HEK293 (cell line): ENCODE results near the gene BRD2.

ENCODE experiments used
- GFI1B ChIP-seq: fragments of 450-650 bp; formaldehyde crosslinking; IDR thresholded peaks from 2 replicates; pipeline ENCODE4 v1.5.1; 2016; ENCODE audit warnings: missing biosample characterization, missing genetic modification characterization
- ZNF274 ChIP-seq, 2 experiments: fragments of 200-500 bp in 1 of 2; fragments of 450-650 bp in 1 of 2; sonication (Bioruptor generic) in 1 of 2; formaldehyde crosslinking in 1 of 2; IDR thresholded peaks; 2 replicates each; pipeline versions ENCODE4 v1.5.1 to v1.6.1; 2014 to 2016; ENCODE audit warnings: borderline replicate concordance in 1 of 2, inconsistent platforms in 1 of 2, low read length in 1 of 2, missing biosample characterization in 1 of 2, missing genetic modification characterization in 1 of 2
- ZNF311 ChIP-seq: fragments of 450-650 bp; formaldehyde crosslinking; IDR thresholded peaks from 2 replicates; pipeline ENCODE4 v1.5.1; 2017; ENCODE audit warnings: missing biosample characterization, missing genetic modification characterization, borderline replicate concordance
- ZNF335 ChIP-seq: fragments of 450-650 bp; formaldehyde crosslinking; conservative IDR thresholded peaks from 2 replicates; pipeline ENCODE4 v1.5.1; 2016; ENCODE audit warnings: missing biosample characterization, missing genetic modification characterization
- ZNF549 ChIP-seq: fragments of 450-650 bp; IDR thresholded peaks from 2 replicates; pipeline ENCODE4 v1.5.1; 2018; ENCODE audit warnings: missing biosample characterization, missing genetic modification characterization, mild to moderate bottlenecking, inconsistent platforms, moderate library complexity
- ZNF571 ChIP-seq: fragments of 450-650 bp; formaldehyde crosslinking; IDR thresholded peaks from 2 replicates; pipeline ENCODE4 v1.5.0; 2017; ENCODE audit warnings: missing biosample characterization, missing genetic modification characterization
- ZNF596 ChIP-seq: fragments of 450-650 bp; IDR thresholded peaks from 2 replicates; pipeline ENCODE4 v1.5.0; 2018; ENCODE audit warnings: missing biosample characterization, mild to moderate bottlenecking, missing genetic modification characterization, moderate library complexity
- ZNF624 ChIP-seq: fragments of 450-650 bp; formaldehyde crosslinking; IDR thresholded peaks from 2 replicates; pipeline ENCODE4 v1.5.1; 2017; ENCODE audit warnings: missing biosample characterization, missing genetic modification characterization
- TF ChIP-seq, protein P1 (sequence below): fragments of 450-650 bp; formaldehyde crosslinking; IDR thresholded peaks from 2 replicates; pipeline ENCODE4 v1.5.1; 2016; ENCODE audit warnings: missing biosample characterization, missing genetic modification characterization
- TF ChIP-seq, protein P2 (sequence below): fragments of 450-650 bp; formaldehyde crosslinking; IDR thresholded peaks from 2 replicates; pipeline ENCODE4 v1.5.1; 2016; ENCODE audit warnings: missing biosample characterization, missing genetic modification characterization
- TF ChIP-seq, protein P3 (sequence below): fragments of 450-650 bp; formaldehyde crosslinking; IDR thresholded peaks from 2 replicates; pipeline ENCODE4 v1.5.1; 2016; ENCODE audit warnings: missing biosample characterization, missing genetic modification characterization
- TF ChIP-seq, protein P4 (sequence below): fragments of 450-650 bp; formaldehyde crosslinking; IDR thresholded peaks from 2 replicates; pipeline ENCODE4 v1.5.1; 2016; ENCODE audit warnings: missing biosample characterization, missing genetic modification characterization
- TF ChIP-seq, protein P5 (sequence below): fragments of 450-650 bp; IDR thresholded peaks from 2 replicates; pipeline ENCODE4 v1.5.1; 2018; ENCODE audit warnings: missing biosample characterization, missing genetic modification characterization

DNA sequence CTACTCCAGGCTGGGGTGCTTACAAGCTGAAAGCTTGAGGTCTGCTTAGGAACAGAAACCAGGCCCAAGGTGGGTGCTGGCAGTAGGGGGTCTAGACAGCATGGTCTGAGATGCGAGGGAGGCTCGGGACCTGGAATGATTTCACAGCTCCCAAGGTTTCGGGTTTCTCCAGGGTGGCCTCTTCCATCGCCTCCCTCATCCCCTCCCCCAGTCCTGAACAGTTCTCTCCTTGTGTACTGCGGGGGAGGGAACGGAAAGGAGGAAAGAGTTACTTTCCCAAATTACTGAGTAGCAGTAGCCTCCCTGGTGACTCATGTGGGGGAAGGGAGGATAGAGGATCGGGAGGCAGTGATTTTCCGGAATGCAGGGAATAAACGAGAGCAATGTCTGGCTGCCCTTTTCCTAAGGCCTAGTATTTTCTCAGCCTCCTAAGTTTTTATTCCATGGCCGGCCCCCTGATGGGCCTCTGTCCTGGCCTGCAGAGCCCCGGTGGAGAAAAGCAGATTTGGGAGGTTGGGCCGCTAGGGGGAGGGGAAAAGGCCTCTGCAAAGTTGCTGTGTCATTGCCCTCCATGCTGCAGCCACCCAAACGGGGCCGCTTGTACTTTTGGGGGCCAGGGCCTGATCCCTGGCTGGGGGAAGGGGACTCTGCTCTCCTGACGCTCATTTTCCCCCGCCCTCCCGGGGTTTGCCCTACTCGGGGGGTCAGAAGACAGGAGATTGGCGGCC, 1.5 kb downstream of the BRD2 start:
- peak; percentile 96 for TF ChIP-seq GFI1B
- TF ChIP-seq, protein P1, sequence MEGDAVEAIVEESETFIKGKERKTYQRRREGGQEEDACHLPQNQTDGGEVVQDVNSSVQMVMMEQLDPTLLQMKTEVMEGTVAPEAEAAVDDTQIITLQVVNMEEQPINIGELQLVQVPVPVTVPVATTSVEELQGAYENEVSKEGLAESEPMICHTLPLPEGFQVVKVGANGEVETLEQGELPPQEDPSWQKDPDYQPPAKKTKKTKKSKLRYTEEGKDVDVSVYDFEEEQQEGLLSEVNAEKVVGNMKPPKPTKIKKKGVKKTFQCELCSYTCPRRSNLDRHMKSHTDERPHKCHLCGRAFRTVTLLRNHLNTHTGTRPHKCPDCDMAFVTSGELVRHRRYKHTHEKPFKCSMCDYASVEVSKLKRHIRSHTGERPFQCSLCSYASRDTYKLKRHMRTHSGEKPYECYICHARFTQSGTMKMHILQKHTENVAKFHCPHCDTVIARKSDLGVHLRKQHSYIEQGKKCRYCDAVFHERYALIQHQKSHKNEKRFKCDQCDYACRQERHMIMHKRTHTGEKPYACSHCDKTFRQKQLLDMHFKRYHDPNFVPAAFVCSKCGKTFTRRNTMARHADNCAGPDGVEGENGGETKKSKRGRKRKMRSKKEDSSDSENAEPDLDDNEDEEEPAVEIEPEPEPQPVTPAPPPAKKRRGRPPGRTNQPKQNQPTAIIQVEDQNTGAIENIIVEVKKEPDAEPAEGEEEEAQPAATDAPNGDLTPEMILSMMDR (tag by site-specific recombination), result peak; percentile 76
- no peak for TF ChIP-seq ZNF571 (tag by site-specific recombination)
- peak; percentile 20; the same call in 1 of the 2 replicates for TF ChIP-seq ZNF596
- TF ChIP-seq, protein P2, sequence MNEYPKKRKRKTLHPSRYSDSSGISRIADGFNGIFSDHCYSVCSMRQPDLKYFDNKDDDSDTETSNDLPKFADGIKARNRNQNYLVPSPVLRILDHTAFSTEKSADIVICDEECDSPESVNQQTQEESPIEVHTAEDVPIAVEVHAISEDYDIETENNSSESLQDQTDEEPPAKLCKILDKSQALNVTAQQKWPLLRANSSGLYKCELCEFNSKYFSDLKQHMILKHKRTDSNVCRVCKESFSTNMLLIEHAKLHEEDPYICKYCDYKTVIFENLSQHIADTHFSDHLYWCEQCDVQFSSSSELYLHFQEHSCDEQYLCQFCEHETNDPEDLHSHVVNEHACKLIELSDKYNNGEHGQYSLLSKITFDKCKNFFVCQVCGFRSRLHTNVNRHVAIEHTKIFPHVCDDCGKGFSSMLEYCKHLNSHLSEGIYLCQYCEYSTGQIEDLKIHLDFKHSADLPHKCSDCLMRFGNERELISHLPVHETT (tag by site-specific recombination), result peak; percentile 73
- TF ChIP-seq, protein P3, sequence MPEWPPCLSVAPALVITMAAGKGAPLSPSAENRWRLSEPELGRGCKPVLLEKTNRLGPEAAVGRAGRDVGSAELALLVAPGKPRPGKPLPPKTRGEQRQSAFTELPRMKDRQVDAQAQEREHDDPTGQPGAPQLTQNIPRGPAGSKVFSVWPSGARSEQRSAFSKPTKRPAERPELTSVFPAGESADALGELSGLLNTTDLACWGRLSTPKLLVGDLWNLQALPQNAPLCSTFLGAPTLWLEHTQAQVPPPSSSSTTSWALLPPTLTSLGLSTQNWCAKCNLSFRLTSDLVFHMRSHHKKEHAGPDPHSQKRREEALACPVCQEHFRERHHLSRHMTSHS (tag by site-specific recombination), result no peak
- TF ChIP-seq ZNF624 (tag by site-specific recombination), result peak; percentile 46; the same call in 1 of the 2 replicates
- no peak for TF ChIP-seq ZNF274 (IDR thresholded peaks at IDR 0.05; ENCODE audit: low read length)
- no peak for TF ChIP-seq ZNF274 (tag by site-specific recombination; IDR thresholded peaks at IDR 0.05; ENCODE audit: borderline replicate concordance)
- TF ChIP-seq, protein P4, sequence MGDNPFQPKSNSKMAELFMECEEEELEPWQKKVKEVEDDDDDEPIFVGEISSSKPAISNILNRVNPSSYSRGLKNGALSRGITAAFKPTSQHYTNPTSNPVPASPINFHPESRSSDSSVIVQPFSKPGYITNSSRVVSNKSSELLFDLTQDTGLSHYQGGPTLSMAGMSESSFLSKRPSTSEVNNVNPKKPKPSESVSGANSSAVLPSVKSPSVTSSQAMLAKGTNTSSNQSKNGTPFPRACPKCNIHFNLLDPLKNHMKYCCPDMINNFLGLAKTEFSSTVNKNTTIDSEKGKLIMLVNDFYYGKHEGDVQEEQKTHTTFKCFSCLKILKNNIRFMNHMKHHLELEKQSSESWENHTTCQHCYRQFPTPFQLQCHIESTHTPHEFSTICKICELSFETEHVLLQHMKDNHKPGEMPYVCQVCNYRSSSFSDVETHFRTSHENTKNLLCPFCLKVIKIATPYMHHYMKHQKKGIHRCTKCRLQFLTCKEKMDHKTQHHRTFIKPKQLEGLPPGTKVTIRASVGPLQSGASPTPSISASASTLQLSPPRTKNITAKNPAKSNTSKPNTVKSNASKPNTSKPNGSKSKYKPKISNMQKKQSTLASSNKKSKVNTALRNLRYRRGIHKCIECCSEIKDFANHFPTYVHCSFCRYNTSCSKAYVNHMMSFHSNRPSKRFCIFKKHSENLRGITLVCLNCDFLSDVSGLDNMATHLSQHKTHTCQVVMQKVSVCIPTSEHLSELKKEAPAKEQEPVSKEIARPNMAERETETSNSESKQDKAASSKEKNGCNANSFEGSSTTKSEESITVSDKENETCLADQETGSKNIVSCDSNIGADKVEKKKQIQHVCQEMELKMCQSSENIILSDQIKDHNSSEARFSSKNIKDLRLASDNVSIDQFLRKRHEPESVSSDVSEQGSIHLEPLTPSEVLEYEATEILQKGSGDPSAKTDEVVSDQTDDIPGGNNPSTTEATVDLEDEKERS (tag by site-specific recombination), result no peak
- TF ChIP-seq, protein P5, sequence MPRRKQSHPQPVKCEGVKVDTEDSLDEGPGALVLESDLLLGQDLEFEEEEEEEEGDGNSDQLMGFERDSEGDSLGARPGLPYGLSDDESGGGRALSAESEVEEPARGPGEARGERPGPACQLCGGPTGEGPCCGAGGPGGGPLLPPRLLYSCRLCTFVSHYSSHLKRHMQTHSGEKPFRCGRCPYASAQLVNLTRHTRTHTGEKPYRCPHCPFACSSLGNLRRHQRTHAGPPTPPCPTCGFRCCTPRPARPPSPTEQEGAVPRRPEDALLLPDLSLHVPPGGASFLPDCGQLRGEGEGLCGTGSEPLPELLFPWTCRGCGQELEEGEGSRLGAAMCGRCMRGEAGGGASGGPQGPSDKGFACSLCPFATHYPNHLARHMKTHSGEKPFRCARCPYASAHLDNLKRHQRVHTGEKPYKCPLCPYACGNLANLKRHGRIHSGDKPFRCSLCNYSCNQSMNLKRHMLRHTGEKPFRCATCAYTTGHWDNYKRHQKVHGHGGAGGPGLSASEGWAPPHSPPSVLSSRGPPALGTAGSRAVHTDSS (tag by site-specific recombination), result 0 out of 2 replicates have a peak, but pooled peaks have one; percentile 2
- peak; percentile 76; the same call in 1 of the 2 replicates for TF ChIP-seq ZNF335 (tag by site-specific recombination)
- no peak for TF ChIP-seq ZNF311 (tag by site-specific recombination)
- TF ChIP-seq ZNF549 (tag by site-specific recombination), result no peak
